GM19455 (cell line): ENCODE measurements around the gene SELENOO.

ENCODE experiments used
- ATAC-seq: cut with Tn5 transposase; IDR thresholded peaks from one replicate; pipeline ENCODE4 v1.9.1; 2021; ENCODE audit not compliant: unreplicated experiment

The SELENOO gene

DNA sequence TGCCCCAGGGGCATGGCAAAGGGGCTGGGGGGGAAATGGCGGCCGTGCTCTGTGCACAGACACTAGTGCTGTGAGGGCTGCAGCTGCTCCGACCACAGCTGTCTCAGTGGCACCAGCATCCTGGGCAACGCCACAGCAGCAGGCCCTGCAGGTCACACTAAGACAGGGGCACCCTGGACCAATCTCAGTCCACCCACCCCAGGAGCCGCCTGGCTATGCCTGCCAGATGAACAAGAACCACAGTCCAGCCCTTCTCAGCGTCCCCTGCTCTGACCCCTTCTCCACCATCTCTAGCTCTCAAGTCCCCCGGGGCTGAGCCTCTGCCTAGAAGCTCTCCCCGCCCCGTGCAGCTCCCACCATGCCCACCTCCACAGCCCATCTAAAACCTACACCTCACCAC, 27.6 kb downstream of the SELENOO start:
- no peak for ATAC-seq

DNA sequence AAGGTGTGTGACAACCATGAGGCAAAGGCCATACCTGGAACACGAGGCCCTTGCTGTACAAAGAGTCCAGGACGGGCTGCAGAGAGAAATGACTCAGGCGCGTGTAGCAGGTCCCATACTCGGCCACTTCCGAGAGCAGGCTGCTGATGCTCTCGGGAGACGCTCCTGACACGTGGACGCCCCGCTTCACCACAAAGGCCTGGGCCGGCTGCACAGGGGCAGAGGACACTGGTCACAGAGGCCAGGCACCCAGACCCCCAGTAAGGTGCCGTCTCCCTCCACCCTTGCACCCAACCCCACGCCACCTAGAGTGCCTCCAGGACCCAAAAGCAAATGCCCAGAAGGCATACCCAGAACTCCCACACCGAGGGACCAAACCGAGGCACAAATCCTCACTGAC, 28.6 kb downstream of the SELENOO start:
- ATAC-seq, result no peak

DNA sequence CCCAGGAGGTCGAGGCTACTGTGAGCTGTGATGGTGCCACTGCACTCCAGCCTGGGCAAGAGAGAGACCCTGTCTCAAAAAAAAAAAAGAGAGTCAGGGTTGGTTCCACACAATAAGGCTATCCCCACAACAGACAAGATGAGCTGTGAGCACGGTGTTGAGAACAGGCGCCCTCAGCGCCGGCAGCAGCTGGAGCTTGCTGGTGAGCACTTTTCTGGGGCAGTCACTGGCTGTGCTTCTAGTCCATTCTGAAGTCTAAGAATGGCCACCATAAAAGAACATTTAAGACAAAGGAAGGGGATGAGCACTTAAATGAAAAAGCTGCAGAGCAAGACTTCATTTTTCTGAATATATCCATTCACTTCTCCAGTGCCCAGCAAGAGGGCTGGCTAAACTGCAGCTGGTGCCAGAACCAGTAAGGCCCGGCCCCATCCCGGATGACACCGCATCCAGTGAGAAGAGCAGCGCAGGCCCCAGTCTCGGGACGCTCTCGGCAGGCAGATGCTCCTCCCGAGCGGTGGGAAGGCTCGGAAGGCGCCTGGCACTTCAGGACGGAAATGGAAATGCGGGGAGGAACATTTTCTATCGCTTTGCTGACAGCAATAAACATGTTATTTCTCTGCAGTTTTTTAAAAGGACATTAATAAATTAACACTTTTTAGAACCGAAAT, 31.8 kb downstream of the SELENOO start:
- ATAC-seq, result no peak

DNA sequence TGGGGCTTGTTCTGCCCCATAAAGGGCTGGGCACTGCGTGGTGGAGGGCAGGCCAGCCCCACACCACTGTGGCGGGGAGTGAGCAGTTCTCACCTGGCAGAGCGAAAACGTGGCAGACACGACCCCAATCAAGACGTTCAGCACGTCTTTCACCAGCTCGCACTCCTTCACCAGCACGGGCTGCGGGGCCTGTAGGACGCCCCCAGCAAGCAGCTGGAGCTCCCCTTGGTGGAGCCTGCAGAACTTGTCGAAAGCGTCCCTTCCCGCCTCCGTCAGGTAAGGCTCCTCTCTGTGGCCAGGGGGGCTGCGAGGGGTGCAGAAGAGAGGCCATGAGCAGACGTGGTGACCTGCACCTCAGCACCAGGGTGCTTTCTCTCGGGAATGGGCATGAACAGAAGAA, 32.4 kb downstream of the SELENOO start:
- ATAC-seq, result no peak

DNA sequence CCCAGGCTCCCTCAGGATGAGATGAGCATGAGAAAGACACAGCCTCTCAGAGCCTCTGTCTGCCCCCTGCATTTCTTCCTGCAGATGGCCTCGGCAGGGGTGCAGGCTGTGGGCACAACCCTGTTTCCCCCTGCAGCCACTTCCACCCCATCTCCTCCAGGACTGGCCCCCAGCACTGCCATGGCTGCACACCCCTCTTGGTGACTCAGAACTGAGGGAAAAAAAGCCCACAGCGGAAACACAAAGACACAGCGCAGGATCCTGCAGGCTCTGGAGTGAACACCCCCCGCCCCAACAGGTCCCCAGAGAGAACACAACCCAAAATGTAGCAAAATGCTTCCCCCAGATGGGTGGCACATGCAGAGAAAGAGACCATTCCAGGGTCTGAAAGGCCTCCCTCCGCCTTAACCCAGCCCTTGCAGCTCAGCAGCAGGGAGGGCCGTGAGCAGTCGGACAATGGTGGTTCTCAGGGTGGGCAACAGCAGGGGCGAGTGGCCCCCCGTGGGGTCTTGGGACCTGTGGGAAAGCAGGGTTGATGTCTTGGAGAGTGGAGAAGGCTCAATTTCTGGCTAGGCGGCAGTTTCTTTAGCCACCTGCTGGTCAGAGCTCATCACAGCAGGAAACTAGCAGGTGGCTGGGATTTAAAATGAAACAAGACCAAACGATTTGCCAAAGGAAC, 36.1 kb downstream of the SELENOO start:
- ATAC-seq, result no peak

DNA sequence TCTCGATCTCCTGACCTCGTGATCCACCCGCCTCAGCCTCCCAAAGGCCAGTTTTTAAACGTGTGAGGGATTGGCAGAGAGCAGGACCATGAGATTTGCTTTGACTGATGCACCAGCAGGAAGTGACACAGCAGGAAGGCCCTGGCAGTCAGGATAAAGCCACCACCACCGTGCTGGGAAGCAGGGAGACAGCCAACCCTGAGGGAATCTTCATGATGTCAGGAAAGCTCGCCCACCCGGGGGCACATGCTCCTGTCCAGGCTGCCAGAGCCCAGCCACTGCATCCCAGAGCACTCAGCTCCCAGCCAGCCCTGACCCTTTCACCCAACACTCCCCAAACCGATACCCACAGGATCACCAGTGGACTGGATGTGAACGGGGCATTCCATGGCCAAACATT, 37.9 kb downstream of the SELENOO start:
- no peak for ATAC-seq

DNA sequence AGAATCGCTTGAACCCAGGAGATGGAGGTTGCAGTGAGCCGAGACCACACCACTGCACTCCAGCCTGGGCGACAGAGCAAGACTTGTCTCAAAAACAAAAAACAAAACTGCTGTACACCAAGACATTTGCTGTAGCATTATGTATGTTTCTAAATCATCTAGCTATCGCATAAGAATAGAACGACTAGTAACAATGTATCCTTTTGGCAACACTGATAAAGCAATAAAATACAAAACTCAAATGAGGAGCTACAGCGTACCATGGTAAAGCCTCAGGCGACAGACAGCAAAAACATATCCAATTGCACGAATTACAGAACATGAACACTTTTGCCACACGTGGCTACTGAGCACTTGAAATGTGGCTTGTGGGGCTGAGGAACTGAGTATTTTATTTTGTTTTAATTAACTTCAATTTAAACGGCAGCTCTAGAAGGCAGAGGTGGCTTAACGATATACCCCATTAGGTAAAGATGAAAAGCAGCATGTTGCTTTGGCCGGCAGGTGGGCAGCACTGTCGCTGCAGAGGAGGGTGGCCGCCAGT, 41.7 kb downstream of the SELENOO start:
- ATAC-seq, result no peak

DNA sequence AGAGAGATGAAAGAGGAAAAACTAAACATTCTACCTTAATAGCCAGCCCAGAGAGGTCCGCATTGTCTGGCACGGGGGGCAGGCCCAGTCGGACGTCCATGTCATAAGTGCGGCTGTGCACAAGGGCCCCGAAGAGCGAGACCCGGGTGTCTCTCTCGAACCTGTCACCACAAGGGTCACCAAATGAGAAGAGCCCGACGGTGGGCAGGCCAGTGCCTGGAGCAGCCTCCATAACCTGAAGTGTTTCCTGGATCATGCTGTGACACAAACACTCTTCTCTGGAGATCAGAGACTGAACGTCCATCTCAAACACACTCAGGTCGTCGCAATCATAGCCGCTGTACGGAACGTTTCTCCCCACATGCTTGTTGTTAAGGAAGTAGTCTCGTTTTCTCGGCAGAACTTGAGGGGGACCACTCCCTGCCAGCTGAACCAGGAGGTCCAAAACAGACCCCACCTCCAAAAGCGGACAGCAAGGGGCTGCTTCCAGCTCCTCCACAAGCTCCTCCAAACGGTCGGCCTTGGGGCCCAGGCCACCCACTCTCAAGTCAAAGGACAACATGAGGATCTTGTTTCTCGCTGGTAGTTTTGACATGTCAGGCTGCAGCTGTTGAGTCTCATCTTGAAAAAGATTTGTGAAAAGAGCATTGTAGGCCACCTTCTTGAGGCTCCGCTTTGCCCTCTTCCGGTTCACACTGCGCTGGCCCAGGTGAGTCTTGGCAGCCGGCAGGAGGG, 43.0 kb downstream of the SELENOO start:
- no peak for ATAC-seq

DNA sequence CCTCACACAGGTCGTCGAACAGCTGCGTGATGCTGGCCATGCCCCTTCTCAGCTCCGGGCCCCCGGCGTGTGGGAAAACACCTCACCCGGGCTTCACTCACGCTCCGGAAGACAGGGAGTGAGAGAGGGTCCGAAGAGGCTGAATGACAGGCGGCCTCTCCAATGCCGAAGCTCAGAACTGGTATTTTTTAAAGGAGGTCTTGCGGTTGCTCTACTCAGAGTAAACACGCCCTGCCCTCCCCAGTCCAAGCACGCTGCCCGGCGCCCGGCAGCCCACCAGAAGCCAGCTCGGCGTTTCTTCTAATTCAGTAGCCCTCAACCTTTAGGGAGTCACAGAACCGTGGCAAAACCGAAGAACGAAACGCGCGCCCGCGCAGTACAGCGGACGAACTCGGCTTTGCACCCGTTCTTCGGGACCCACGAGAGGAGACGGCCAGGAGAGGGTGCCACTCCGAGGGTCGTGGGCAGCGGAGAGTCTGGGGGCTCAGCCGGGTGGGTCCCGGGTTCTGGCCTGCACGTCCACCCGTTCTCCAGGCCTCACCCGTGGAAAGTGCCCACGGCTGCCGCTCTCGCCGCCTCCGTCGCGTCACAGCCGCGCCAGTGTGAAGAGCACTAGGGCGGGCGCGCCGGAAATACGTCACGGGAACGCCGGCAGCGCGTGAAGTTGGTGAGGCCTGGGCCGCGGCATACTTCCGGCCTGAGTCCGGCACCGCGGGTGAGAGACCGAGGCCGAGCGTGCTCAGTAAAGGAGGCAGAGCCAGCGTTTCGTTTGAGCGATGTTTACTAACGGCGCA, 43.8 kb downstream of the SELENOO start, which contains the start of gene TUBGCP6:
TUBGCP6 (minus strand) TSS at position 604 of the 794 bp plus-strand sequence; CDS start at position 40, 564 bp downstream.
- peak; percentile 64 for ATAC-seq

DNA sequence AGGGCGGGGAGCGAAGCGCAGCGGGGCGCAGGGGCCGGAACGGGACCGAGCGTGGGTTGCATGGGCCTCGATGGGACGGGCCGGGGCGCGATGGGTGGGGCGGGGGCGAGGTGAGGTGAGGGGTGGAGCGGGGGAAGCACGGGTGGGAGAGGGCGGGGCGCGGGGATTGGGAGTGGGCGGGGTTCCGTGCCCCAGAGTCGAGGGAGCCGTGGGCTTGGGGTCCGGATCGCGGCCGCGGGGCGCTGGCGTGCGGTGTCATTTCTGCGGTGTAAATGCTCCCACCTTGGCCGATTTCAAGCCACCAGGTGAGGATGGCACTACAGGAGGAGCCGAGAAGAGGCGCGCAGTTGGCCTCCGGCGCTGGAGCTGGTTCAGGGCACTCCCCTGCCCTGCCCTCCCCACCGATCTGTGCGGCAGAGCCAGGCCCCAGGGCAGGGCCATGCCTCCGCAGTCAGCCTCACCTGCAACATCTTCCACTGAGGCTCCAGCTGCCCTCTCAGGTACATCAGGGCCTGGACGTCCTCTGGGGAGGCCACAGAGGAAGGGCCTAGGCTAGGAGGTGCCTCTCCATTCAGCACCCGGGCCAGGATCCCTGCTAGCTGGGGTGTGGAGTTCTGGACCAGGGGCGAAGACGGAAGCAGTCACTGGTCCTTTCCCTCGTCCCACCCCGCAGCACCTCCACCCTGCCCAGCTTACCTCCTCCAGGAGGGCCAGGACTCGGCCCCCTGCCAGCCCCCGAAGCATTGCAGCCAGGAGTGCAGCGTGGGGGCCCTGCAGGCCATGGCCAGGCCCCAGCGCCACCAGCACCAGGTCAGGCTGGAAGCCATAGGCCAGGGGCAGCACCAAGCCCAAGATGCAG, 44.6 kb downstream of the SELENOO start:
- ATAC-seq, result no peak

DNA sequence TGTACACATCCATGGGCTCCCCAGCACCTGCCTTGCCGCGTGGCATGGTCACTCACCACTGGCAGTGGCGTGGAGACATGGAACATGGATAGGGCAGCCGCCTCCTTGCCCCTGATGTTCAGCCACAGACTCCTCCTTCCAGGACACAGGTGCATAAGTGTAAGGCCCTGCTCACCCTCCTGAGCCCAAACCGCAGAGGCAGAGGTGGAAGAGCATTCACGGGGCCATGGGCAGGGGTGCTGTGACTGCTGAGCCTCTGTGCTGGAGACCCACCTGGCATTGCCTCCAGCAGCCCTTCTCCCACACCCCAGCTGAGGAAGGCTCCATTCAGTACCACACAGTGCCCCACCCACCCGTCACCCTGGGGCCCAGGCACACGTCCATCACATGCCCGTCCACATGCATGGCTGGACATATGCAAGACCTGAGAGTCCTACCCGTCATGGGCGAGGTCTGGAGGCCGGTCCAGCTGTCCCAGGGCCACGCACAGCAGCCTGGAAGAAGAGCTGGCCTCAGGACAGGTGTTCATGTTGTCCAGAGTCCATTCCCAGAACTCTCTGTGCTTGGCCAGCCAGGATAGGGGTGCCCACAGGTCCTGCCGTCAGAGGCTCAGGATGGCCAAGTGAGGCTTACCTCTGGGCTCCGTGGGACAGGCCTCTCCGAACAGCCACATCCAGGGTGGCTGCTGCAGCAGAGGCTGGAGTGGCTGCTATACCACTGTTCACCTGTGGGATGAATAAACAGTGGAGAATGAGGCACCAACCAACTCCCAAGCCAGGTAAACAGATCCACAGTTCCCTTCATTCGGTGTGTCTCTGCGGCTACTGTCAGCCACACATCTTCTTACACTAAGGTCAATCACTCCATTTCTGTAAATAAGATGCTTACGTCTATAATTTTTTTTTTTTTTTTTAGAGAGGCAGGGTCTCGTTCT, 45.7 kb downstream of the SELENOO start:
- ATAC-seq, result no peak

DNA sequence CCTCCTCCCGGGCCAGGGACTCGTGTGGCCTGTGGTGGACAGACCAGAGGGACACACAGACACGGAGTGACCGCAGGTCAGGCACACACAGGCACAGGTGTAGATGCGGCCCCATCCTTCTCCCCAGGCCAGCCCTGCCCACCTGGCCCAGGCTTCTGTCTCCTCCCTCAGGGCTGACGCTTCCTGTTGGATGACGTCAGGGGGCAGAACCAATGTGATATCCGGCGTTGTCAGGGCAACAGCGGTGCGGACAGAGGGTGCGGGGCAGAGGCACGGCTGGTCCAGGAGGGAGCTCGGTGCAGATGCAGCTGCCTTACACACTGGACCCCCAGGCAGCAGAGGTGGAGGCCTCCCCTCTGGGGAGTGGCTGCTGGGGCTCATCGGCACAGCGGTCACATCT, 46.9 kb downstream of the SELENOO start:
- ATAC-seq, result no peak

DNA sequence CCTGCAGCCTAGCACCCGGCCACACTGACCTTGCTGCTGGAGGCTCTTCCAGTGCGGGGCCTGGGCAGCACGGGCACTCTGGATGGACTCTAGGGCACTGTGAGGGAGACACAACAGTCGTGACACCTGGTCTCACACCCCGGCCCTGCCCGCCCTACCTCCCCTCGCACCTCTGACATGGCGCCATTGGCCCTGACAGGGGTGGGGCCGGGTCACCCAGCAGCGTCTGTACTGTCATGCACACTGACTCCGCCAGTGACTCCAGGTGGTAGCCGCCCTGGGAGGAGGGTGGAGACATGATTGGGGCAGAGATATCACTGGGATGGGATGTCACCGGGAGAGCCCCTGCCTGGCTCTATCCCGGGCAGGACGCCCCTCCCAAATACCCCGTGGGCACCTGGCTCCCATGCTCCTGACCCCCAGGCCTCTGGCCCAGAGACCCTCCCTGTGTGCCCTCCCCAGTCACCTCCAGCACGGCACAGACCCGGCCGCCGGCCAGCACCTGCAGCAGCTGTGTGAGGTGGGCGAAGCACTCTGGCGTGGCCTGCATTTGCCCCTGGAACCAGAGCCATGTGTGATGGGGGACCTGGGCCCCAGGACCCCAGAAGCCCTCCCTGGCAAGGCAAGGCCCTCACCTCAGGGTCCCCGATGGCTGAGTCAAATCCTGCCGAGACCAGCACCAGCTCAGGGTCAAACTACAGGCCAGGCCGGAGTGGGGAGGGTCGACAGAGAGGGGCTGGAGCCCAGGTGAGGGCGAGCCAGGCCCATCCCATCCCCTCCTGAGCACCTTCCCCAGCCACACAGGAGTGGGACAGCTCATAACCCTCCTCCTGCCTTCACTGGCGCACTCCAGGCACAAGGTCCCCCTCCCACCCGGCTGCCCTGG, 47.6 kb downstream of the SELENOO start:
- ATAC-seq, result no peak

DNA sequence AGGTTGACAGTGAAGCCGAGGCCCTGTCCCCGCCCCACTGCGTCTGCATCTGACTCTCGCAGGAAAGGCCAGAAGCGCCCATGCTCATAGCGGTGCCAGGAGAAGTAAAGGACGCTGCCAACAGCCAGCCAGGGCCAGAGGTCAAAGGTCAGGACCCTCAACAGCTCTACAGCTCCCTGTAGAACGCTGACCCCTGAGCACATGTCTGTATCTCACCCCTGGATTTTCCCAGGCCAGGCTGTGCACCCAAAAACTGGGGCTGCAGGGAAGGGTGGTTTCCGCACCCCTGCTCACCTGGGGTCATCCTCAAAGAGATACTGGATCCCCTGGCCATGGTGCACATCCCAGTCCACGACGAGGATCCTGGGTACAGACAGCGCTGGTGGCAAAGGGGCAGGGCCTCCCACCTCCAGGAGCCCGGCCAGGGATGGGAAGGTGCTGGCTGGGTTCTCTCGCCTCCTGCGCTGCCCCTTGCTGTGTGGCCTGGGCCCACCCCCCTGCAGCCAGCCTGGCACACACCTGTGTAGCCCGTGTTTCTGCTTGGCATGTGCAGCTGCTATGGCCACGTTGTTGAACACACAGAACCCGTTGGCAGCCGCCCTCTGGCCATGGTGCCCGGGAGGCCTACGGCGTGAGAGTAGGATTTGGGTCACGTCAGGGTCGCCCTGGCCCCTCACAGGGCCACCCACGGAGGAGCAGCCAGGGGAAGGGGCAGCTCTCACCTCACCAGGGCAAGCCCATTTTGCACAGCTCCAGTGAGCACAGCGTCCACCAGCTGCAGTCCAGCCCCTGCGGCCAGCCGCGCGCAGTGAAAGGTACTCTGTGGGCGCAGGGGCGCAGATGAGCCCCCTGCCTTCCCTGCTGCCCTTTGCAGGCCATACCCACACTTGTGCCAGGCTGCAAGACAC, 48.8 kb downstream of the SELENOO start:
- no peak for ATAC-seq

DNA sequence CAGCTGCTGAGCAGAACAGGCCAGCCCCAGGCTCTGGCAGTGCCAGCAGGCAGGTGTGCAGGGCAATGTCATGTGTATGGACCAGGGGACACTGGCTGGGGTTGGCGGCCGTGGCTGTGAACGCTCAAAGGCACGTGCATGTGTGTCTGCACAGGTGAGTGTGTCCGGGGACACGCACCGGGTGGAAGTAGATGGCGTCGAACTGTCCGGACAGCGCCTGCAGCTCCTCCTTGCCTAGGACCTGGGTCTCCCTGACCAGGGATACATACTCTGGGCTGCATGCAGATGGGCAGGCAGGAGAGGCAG, 49.4 kb downstream of the SELENOO start:
- no peak for ATAC-seq

DNA sequence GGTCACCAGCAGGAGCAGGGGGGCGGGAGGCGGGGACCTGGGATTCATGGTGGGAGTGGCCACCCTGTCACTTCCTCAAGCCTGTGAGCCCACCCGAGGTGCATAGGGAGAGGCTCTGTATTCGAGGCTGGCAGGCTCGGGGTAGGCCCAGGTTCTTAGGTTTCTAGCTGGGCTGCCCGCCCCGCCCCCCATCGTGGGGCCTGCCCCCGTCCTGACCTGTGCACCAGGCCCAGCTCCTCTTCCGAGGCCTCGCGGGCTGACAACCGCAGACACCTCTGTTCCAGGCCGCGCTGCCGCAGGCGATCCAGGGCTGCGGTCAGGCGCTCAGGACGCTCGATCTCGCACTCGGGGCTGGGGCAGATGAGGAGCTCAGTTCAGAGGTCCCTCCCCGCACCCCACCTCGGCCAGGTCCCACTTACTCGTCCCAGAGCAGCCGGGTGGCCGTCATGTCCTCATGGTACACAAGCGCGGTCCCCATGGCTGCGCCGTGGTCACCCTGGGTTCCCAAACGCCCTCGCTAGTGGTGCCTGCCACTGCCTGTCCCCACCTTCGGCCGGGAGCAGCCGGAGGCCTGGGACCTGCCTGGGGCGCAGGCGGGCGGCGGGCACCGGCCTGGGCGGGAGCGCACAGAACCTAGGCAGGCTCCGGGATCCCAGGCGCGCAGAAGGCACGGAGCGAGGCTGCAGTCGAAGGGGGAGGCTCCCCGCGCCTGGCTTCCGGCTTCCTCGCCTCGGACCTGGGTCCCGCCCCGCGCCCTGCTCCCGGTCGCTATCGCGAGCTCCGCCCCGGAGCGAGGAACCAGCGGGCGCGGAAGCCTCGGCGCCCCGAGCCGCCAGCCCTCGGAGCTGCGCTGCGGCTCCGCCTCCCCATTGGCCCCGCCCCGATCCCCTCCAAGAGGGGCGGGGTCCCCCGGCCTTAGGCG, 50.0 kb downstream of the SELENOO start, which contains the start of gene HDAC10:
HDAC10 (minus strand) TSS at position 711 of the 922 bp plus-strand sequence; CDS start at position 478, 233 bp downstream.
- ATAC-seq, result no peak
